ENCODE results near the gene RAB35.

DNA sequence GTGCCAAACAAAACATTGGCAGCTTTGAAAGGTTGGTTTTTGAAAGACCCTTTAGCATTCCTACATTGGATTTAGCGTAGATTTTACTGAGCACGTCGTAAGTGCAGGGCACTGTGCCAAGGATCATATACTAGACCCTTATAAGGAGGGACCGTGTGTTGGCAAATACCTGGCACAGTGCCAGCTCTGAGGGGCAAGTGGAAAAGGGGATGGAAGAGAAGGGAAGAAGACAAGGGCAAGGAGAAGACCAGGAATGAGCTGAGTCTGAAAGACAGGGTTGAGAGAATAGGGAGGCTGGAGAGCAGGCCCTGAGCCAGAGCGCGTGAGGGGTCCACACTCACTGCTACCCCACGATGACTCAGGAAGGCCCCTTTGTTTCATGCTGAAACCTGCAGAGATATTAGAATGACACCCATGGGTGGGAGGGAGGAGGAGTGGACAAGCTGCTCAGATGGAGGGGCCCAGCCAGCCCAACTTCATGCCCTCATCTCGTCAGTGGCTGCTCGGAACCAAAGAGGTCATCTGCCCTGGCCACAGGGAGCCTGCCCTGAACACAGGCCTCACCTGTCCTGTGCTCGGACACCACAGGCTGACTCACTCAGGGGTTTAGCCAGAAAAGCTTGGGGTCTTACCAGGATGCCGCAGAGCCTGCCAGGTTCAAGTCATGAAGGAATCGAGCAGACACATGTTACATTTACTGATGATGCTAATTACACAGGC, 25.0 kb downstream of the RAB35 start:
- TF ChIP-seq POLR2A (IDR thresholded peaks at IDR 0.05), result no peak
- TF ChIP-seq, protein P1, sequence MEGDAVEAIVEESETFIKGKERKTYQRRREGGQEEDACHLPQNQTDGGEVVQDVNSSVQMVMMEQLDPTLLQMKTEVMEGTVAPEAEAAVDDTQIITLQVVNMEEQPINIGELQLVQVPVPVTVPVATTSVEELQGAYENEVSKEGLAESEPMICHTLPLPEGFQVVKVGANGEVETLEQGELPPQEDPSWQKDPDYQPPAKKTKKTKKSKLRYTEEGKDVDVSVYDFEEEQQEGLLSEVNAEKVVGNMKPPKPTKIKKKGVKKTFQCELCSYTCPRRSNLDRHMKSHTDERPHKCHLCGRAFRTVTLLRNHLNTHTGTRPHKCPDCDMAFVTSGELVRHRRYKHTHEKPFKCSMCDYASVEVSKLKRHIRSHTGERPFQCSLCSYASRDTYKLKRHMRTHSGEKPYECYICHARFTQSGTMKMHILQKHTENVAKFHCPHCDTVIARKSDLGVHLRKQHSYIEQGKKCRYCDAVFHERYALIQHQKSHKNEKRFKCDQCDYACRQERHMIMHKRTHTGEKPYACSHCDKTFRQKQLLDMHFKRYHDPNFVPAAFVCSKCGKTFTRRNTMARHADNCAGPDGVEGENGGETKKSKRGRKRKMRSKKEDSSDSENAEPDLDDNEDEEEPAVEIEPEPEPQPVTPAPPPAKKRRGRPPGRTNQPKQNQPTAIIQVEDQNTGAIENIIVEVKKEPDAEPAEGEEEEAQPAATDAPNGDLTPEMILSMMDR (IDR thresholded peaks at IDR 0.05 in 4 of 5, conservative IDR thresholded peaks at IDR 0.05 in 1 of 5), result no peak

All from gastrocnemius medialis (tissue), 4 donors.